BJ (cell line): Measurements from ENCODE around the gene ZBTB20. TPM values are rescaled to one million over a fixed set of nuclear protein-coding genes. Genes with fewer than 3 reads are reported as not detected.
A peak's percentile ranks its signal among the peaks of the same experiment; 100 is the strongest.

Source experiments
- CTCF ChIA-PET: fragments of 350-600 bp; formaldehyde crosslinking; extraction: SDS; loops from one replicate; lab custom pipeline; 2021; ENCODE audit warnings: antibody characterized with exemption, inconsistent platforms; lab: Yijun Ruan, JAX
- POLR2A ChIA-PET: fragments of 300-600 bp; sonication (Branson Sonifier 250); formaldehyde crosslinking; extraction: SDS; loops from one replicate; lab custom pipeline; 2021; ENCODE audit warnings: antibody characterized with exemption; lab: Charles Lee
- DNase-seq: peaks from one replicate; pipeline ENCODE4 v3.0.0-alpha.2; 2011; ENCODE audit warnings: low read depth
- H3K27me3 ChIP-seq: 2 replicates; pipeline ENCODE4 v1.6.0; 2011; ENCODE audit warnings: low read length; ENCODE audit not compliant: control insufficient read depth, insufficient read depth
- H3K36me3 ChIP-seq: 2 replicates; pipeline ENCODE4 v1.5.1; 2011; ENCODE audit warnings: low read length; ENCODE audit not compliant: control insufficient read depth, insufficient read depth
- H3K4me3 ChIP-seq: 2 replicates; pipeline ENCODE4 v1.5.1; 2011; ENCODE audit warnings: low read depth, mild to moderate bottlenecking, control low read depth, low read length
- polyA plus RNA-seq: library from polyadenylated mRNA; depleted of rRNA; stranded (reverse); fragments of >200 nt; gene quantifications from 2 replicates; pipeline ENCODE4 v1.2.3, GENCODE V29; 2011
- TF ChIP-seq, protein P1 (sequence below): IDR thresholded peaks from 2 replicates; pipeline ENCODE4 v1.5.1; 2011; ENCODE audit warnings: low read depth, mild to moderate bottlenecking, control low read depth, inconsistent platforms, low read length, moderate library complexity; ENCODE audit not compliant: insufficient read depth

Gene ZBTB20
- polyA plus RNA-seq, 1 experiment: 6.0 TPM

DNA sequence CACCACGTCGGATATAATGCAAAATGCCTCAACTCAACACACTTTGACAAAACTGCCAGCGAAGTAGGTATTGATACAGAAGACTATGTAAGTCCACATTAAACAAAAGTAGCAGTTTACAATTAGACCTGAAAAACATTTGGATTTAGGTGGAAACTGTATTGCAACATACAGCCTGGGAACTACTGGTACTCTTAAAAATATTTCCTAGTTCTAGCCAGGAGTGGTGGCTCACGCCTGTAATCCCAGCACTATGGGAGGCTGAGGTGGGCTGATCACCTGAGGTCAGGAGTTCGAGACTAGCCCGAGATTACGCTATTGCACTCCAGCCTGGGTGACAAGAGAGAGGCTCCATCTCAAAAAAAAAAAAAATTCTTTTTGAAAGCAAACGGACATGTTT, 246.2 kb downstream of the ZBTB20 start:
- DNase-seq: no peak
- Histone ChIP-seq H3K4me3 (peak overlapping the region; percentile 29), H3K27me3 (no peaks in the 10 kb centered on the region), H3K36me3 (no peaks in the 10 kb centered on the region)
- TF ChIP-seq, protein P1, sequence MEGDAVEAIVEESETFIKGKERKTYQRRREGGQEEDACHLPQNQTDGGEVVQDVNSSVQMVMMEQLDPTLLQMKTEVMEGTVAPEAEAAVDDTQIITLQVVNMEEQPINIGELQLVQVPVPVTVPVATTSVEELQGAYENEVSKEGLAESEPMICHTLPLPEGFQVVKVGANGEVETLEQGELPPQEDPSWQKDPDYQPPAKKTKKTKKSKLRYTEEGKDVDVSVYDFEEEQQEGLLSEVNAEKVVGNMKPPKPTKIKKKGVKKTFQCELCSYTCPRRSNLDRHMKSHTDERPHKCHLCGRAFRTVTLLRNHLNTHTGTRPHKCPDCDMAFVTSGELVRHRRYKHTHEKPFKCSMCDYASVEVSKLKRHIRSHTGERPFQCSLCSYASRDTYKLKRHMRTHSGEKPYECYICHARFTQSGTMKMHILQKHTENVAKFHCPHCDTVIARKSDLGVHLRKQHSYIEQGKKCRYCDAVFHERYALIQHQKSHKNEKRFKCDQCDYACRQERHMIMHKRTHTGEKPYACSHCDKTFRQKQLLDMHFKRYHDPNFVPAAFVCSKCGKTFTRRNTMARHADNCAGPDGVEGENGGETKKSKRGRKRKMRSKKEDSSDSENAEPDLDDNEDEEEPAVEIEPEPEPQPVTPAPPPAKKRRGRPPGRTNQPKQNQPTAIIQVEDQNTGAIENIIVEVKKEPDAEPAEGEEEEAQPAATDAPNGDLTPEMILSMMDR: no peak
- ChIA-PET POLR2A (no interaction called here), CTCF (no interaction called here)

DNA sequence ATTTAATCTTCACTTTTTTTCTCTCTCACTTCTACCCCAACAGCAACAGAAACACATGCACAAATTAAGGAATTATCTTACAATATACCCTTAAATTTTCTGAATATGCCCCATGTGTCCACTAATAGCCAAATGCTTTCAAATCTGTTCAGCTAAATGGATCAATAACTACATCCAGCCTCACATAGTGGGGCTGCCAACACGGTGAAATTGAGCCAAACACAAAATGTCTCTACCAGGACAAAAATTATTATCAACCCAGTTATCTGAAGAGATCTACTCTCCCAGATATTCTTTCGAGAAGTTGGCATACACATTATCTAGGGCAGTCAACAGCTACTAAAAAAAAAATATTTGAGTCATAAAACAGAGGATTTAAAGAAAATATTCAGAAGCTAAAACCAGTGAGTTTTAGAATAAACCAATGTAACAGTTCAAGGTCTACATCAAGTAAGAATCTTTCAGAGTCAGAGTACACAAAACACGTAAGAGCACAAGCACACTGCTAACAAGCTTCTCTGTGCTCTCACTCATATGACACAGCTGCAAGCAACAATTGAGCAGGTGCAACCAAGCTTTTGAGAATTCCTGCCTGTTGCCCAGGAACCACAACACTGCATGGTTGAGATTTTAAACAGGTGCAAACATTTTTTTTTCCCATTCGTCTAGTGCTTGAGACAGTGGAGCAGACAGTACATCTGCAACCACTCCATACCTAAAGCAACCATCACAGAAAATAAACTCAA, 247.7 kb downstream of the ZBTB20 start:
- ChIA-PET POLR2A (no interaction called here), CTCF (interaction anchor here (1.2 kb wide), 1 partner anchor 9 kb away, joined by 5 read pairs; no protein-coding TSS in a partner anchor)
- Histone ChIP-seq H3K36me3 (no peaks in the 10 kb centered on the region), H3K4me3 (no peak overlapping the region), H3K27me3 (no peaks in the 10 kb centered on the region)
- DNase-seq: no peak
- TF ChIP-seq, protein P1: no peak

DNA sequence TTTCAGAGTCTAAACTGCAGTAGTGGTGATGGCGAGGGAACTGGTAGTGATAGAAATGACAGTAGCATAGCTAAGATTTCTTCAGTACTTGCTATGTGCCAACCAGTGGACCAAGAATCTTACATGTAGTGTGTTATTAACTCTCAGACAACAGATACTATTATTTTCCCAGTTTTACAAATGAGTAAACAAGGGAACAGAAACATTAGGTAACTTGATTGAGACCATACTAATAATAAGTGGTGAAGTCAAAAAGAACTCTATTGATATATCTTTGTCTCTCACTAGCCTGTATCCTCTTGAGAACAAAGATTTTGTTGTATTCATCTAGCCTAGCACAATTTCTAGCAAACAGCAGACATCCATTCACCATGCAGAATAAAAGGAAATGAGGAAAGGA, 250.1 kb downstream of the ZBTB20 start:
- CTCF ChIA-PET: no interaction called here
- Histone ChIP-seq H3K36me3 (no peaks in the 10 kb centered on the region), H3K27me3 (no peaks in the 10 kb centered on the region), H3K4me3 (no peak overlapping the region)
- POLR2A ChIA-PET: no interaction called here
- DNase-seq: no peak
- TF ChIP-seq, protein P1: no peak

DNA sequence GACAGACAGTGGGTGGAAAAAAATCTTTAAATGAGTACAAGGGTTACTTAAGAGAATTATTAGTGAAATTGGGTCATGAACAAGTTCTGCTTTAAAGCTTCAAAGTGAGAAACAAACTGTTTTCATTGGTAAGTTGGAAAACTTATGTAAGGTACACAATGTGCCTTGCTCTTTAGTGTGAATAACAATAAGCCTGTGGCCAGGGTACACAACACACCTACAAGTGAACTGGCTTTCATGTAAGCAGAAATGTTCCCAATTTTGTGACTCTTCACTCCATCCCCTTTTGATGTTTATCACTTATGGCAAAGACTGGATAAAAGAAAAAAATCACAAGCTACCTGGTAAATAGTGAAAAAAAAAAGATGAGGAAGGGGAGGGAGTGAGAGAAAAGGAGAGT, 253.7 kb downstream of the ZBTB20 start:
- H3K27me3 ChIP-seq: no peaks in the 10 kb centered on the region
- DNase-seq: no peak
- TF ChIP-seq, protein P1: no peak
- CTCF ChIA-PET: no interaction called here
- H3K4me3 ChIP-seq: no peak overlapping the region
- no peaks in the 10 kb centered on the region for H3K36me3 ChIP-seq
- POLR2A ChIA-PET: no interaction called here

DNA sequence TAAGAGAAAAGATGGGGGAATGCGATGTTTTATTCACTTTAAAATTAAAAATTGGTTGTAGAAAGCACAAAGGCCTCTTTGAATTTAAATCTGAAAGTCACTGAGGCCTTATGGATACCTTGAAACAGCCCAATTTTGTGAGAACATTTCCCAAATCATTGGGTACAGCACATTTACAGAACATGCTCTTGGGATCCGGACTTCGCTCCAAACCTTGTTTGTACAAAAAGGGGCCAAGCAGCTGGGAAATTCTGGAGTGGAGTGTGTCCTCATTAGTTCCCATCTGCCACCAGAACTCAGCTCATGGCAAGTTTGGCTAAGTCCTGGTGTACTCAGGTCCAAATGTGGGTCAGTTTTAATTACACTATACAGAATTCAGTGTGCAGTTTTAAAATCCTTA, 254.2 kb downstream of the ZBTB20 start:
- TF ChIP-seq, protein P1: no peak
- CTCF ChIA-PET: no interaction called here
- DNase-seq: no peak
- Histone ChIP-seq H3K27me3 (no peaks in the 10 kb centered on the region), H3K4me3 (no peak overlapping the region), H3K36me3 (no peaks in the 10 kb centered on the region)
- POLR2A ChIA-PET: no interaction called here
